Fibroblast of lung (primary cell): Measurements from ENCODE around the gene FZR1. TPM values are rescaled to one million over a fixed set of nuclear protein-coding genes. Genes with fewer than 3 reads are reported as not detected.

Experiments used
- DNase-seq, 2 donors: peaks; one replicate each; pipeline versions ENCODE4 v3.0.0 to v3.0.0-alpha.2; 2010; ENCODE audit warnings: low read depth in 2 of 2
- H2AFZ ChIP-seq: 2 replicates; pipeline ENCODE4 v1.5.1; 2012; ENCODE audit warnings: low read length, control low read depth, inconsistent platforms
- H3K27ac ChIP-seq: 2 replicates; pipeline ENCODE4 v1.5.1; 2011; ENCODE audit warnings: low read length, control low read depth; ENCODE audit not compliant: insufficient read depth
- H3K27me3 ChIP-seq: 2 replicates; pipeline ENCODE4 v1.5.1; 2011; ENCODE audit warnings: mild to moderate bottlenecking, low read length; ENCODE audit not compliant: control insufficient read depth, insufficient read depth
- H3K36me3 ChIP-seq: 2 replicates; pipeline ENCODE4 v1.5.1; 2011; ENCODE audit warnings: low read length; ENCODE audit not compliant: control insufficient read depth, insufficient read depth
- H3K4me1 ChIP-seq: 2 replicates; pipeline ENCODE4 v1.5.1; 2011; ENCODE audit warnings: low read length; ENCODE audit not compliant: control insufficient read depth, insufficient read depth; ENCODE audit errors: extremely low read depth
- H3K4me2 ChIP-seq: 2 replicates; pipeline ENCODE4 v1.5.1; 2011; ENCODE audit warnings: low read length, control low read depth; ENCODE audit not compliant: insufficient read depth; ENCODE audit errors: extremely low read depth
- H3K4me3 ChIP-seq, 4 experiments: fragments of 200-600 bp in 1 of 4; sonication (generic) in 1 of 4; replicated peaks in 1 of 4; 2 replicates each; pipeline ENCODE4 v1.5.1; 2011 to 2016; ENCODE audit warnings: low read length in 4 of 4, low read depth in 3 of 4, mild to moderate bottlenecking in 3 of 4, control low read depth in 2 of 4, inconsistent platforms in 1 of 4, mixed read lengths in 1 of 4; ENCODE audit not compliant: insufficient read depth in 1 of 4; ENCODE audit errors: control extremely low read depth in 1 of 4
- H3K79me2 ChIP-seq: 2 replicates; pipeline ENCODE4 v1.5.1; 2012; ENCODE audit warnings: mild to moderate bottlenecking, low read length, inconsistent platforms; ENCODE audit not compliant: control insufficient read depth, insufficient read depth
- H3K9ac ChIP-seq: 2 replicates; pipeline ENCODE4 v1.5.1; 2011; ENCODE audit warnings: mild to moderate bottlenecking, low read length, control low read depth; ENCODE audit not compliant: insufficient read depth
- H3K9me3 ChIP-seq: 2 replicates; pipeline ENCODE4 v1.5.1; 2012; ENCODE audit warnings: low read depth, low read length; ENCODE audit not compliant: control insufficient read depth, insufficient read depth
- H4K20me1 ChIP-seq: 2 replicates; pipeline ENCODE4 v1.5.1; 2011; ENCODE audit warnings: low read length; ENCODE audit not compliant: control insufficient read depth, insufficient read depth; ENCODE audit errors: extremely low read depth
- CTCF ChIP-seq, 2 donors: IDR thresholded peaks in 1 of 2; conservative IDR thresholded peaks in 1 of 2; 1 replicate in 1 of 2; 2 replicates in 1 of 2; pipeline ENCODE4 v1.5.1; 2011 to 2012; ENCODE audit warnings: low read length in 2 of 2, control low read depth in 1 of 2, inconsistent platforms in 1 of 2, low read depth in 1 of 2, mild to moderate bottlenecking in 1 of 2
- EZH2 ChIP-seq: IDR thresholded peaks from 2 replicates; pipeline ENCODE4 v1.5.1; 2012; ENCODE audit warnings: low read length, control low read depth, mild to moderate bottlenecking; ENCODE audit errors: missing control alignments
- polyA plus RNA-seq, 2 donors: library from polyadenylated mRNA; depleted of rRNA in 1 of 2; stranded (reverse) in 1 of 2; unstranded in 1 of 2; fragments of >200 nt; gene quantifications; 2 replicates each; pipeline ENCODE4 v1.2.1, GENCODE V29; 2011 to 2012; ENCODE audit warnings: missing spikeins in 1 of 2
- total RNA-seq: library from RNA; depleted of rRNA; stranded (reverse); fragments of >200 nt; gene quantifications from 2 replicates; pipeline ENCODE4 v1.2.1, GENCODE V29; 2014

The FZR1 gene
- total and polyA plus RNA-seq, 2 donors (not counting 1 experiment from before 2014, with no cell fraction given) = 15.0 to 38.0 TPM

- H3K4me3 ChIP-seq = no peak overlapping the region
- TF ChIP-seq CTCF (conservative IDR thresholded peaks at IDR 0.05 in 1 of 2, IDR thresholded peaks at IDR 0.05 in 1 of 2; ENCODE audit: low read depth in 1 of 2, low read length in 2 of 2) (no peak), EZH2 (no peak)
- no peak overlapping the region for H3K4me2 ChIP-seq
- H3K4me1 ChIP-seq = peaks cover 5% of the 10 kb centered on the region
- H2AFZ ChIP-seq = no peak overlapping the region
- peaks cover 29% of the 10 kb centered on the region for H3K36me3 ChIP-seq
- no peaks in the 10 kb centered on the region for H3K9me3 ChIP-seq
- H4K20me1 ChIP-seq = no peaks in the 10 kb centered on the region
- H3K27me3 ChIP-seq = no peaks in the 10 kb centered on the region
- no peaks in the 10 kb centered on the region for H3K79me2 ChIP-seq
- DNase-seq = no peak
- no peak overlapping the region for H3K9ac ChIP-seq
- no peak overlapping the region for H3K27ac ChIP-seq
Observed at GRCh38 chr19:3537101-3537437, 31.0 kb downstream of the FZR1 start.

- Histone ChIP-seq H3K9me3 (no peaks in the 10 kb centered on the region), H3K9ac (no peak overlapping the region), H4K20me1 (no peaks in the 10 kb centered on the region), H3K4me3 (no peak overlapping the region), H3K4me2 (no peak overlapping the region), H3K27me3 (no peaks in the 10 kb centered on the region), H3K4me1 (peaks cover 5% of the 10 kb centered on the region), H3K27ac (no peak overlapping the region), H3K36me3 (peaks cover 26% of the 10 kb centered on the region), H3K79me2 (no peaks in the 10 kb centered on the region), H2AFZ (no peak overlapping the region)
- no peak for TF ChIP-seq CTCF (conservative IDR thresholded peaks at IDR 0.05 in 1 of 2, IDR thresholded peaks at IDR 0.05 in 1 of 2; ENCODE audit: low read depth in 1 of 2, low read length in 2 of 2)
- TF ChIP-seq EZH2 = no peak
- DNase-seq = no peak
Observed at GRCh38 chr19:3537438-3538240, 31.5 kb downstream of the FZR1 start.

GRCh38 chr19:3538258-3538929 lies 32.3 kb downstream of the FZR1 start:
- H3K9ac ChIP-seq = no peak overlapping the region
- H2AFZ ChIP-seq = no peak overlapping the region
- no peaks in the 10 kb centered on the region for H3K27me3 ChIP-seq
- H3K9me3 ChIP-seq = no peaks in the 10 kb centered on the region
- H3K79me2 ChIP-seq = no peaks in the 10 kb centered on the region
- no peak overlapping the region for H3K4me3 ChIP-seq
- H3K4me2 ChIP-seq = no peak overlapping the region
- H3K36me3 ChIP-seq = peaks cover 25% of the 10 kb centered on the region
- no peak for TF ChIP-seq EZH2
- TF ChIP-seq CTCF (conservative IDR thresholded peaks at IDR 0.05 in 1 of 2, IDR thresholded peaks at IDR 0.05 in 1 of 2; ENCODE audit: low read depth in 1 of 2, low read length in 2 of 2) = no peak
- no peaks in the 10 kb centered on the region for H4K20me1 ChIP-seq
- no peak overlapping the region for H3K27ac ChIP-seq
- no peak for DNase-seq
- peaks cover 5% of the 10 kb centered on the region for H3K4me1 ChIP-seq
